Measurements from ENCODE around the gene HOMER1. TPM values are rescaled to one million over a fixed set of nuclear protein-coding genes. Genes with fewer than 3 reads are reported as not detected.

HOMER1 gene
- total and polyA plus RNA-seq, 2 of the 13 experiments (the other 11 are each of a cell fraction or from before 2014, with no cell fraction given), result 5.3 to 24.8 TPM

- TF ChIP-seq, protein P1, sequence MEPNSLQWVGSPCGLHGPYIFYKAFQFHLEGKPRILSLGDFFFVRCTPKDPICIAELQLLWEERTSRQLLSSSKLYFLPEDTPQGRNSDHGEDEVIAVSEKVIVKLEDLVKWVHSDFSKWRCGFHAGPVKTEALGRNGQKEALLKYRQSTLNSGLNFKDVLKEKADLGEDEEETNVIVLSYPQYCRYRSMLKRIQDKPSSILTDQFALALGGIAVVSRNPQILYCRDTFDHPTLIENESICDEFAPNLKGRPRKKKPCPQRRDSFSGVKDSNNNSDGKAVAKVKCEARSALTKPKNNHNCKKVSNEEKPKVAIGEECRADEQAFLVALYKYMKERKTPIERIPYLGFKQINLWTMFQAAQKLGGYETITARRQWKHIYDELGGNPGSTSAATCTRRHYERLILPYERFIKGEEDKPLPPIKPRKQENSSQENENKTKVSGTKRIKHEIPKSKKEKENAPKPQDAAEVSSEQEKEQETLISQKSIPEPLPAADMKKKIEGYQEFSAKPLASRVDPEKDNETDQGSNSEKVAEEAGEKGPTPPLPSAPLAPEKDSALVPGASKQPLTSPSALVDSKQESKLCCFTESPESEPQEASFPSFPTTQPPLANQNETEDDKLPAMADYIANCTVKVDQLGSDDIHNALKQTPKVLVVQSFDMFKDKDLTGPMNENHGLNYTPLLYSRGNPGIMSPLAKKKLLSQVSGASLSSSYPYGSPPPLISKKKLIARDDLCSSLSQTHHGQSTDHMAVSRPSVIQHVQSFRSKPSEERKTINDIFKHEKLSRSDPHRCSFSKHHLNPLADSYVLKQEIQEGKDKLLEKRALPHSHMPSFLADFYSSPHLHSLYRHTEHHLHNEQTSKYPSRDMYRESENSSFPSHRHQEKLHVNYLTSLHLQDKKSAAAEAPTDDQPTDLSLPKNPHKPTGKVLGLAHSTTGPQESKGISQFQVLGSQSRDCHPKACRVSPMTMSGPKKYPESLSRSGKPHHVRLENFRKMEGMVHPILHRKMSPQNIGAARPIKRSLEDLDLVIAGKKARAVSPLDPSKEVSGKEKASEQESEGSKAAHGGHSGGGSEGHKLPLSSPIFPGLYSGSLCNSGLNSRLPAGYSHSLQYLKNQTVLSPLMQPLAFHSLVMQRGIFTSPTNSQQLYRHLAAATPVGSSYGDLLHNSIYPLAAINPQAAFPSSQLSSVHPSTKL (CRISPR knock-in tag; IDR thresholded peaks at IDR 0.05), result peak; percentile 63
- TF ChIP-seq GABPB1 (CRISPR knock-in tag; IDR thresholded peaks at IDR 0.05) (peak; percentile 98), ZNF513 (CRISPR knock-in tag; conservative IDR thresholded peaks at IDR 0.05) (no peak), DDIT3 (CRISPR knock-in tag; IDR thresholded peaks at IDR 0.05) (no peak), RELA (CRISPR knock-in tag; IDR thresholded peaks at IDR 0.05) (0 out of 2 replicates have a peak, but pooled peaks have one; percentile 14), AKAP8 (CRISPR knock-in tag; IDR thresholded peaks at IDR 0.05) (peak; percentile 76; the same call in 1 of the 2 replicates), ZNF224 (CRISPR knock-in tag; IDR thresholded peaks at IDR 0.05) (no peak), MYC (CRISPR knock-in tag; IDR thresholded peaks at IDR 0.05; ENCODE audit: borderline replicate concordance) (peak; percentile 73; the same call in 1 of the 2 replicates), ZNF138 (CRISPR knock-in tag; IDR thresholded peaks at IDR 0.05; ENCODE audit: low read depth) (no peak), ZNF296 (CRISPR knock-in tag; conservative IDR thresholded peaks at IDR 0.05) (no peak; the same call in 1 of the 2 replicates), ZNF354B (CRISPR knock-in tag; IDR thresholded peaks at IDR 0.05) (no peak), ISL2 (CRISPR knock-in tag; IDR thresholded peaks at IDR 0.05) (peak; percentile 63), CENPX (CRISPR knock-in tag; IDR thresholded peaks at IDR 0.05) (no peak), MED1 (CRISPR knock-in tag; IDR thresholded peaks at IDR 0.05) (peak; percentile 63), HDAC2 (CRISPR knock-in tag; IDR thresholded peaks at IDR 0.05) (peak; percentile 74; the same call in 1 of the 2 replicates), ZNF317 (CRISPR knock-in tag; IDR thresholded peaks at IDR 0.05) (0 out of 2 replicates have a peak, but pooled peaks have one; percentile 34), ISX (CRISPR knock-in tag; conservative IDR thresholded peaks at IDR 0.05) (no peak), BRCA1 (CRISPR knock-in tag; IDR thresholded peaks at IDR 0.05) (no peak)
- TF ChIP-seq, protein P2, sequence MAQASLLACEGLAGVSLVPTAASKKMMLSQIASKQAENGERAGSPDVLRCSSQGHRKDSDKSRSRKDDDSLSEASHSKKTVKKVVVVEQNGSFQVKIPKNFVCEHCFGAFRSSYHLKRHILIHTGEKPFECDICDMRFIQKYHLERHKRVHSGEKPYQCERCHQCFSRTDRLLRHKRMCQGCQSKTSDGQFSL (CRISPR knock-in tag; IDR thresholded peaks at IDR 0.05), result no peak
- TF ChIP-seq, protein P3, sequence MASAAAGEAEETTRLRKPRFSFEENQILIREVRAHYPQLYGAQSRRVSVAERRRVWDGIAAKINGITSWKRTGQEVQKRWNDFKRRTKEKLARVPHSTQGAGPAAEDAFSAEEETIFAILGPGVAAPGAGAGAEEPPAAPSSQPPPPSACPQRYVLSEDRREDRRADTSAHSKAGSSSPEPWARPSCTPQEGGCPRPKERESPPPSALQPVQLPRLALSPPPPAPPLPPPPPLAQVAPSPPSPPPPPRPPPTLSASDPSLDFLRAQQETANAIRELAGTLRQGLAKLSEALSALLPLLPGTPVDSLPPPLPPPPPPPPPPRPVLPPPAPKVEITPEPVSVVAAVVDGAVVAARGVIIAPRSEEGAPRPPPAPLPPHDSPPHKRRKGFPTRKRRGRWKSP (CRISPR knock-in tag; IDR thresholded peaks at IDR 0.05), result peak; percentile 70; the same call in 1 of the 2 replicates
Observed at GRCh38 chr5:79514391-79515105, 614 bp upstream of the HOMER1 start (continued).
